Esophagus (tissue), 2 donors: ENCODE data around the gene ALKBH6. TPM values are rescaled to one million over a fixed set of nuclear protein-coding genes. Genes with fewer than 3 reads are reported as not detected.

ENCODE experiments used
- H3K27ac ChIP-seq, 2 donors: one replicate each; pipeline ENCODE4 v1.5.1; 2013; ENCODE audit warnings: low read depth in 2 of 2, mild to moderate bottlenecking in 2 of 2, inconsistent platforms in 1 of 2, low read length in 1 of 2, moderate library complexity in 1 of 2
- H3K27me3 ChIP-seq, 2 donors: one replicate each; pipeline ENCODE4 v1.6.1; 2013; ENCODE audit warnings: low read length in 2 of 2, control low read depth in 1 of 2, mild to moderate bottlenecking in 1 of 2; ENCODE audit not compliant: insufficient read depth in 2 of 2, control insufficient read depth in 1 of 2
- H3K36me3 ChIP-seq, 2 donors: one replicate each; pipeline ENCODE4 v1.6.1; 2013; ENCODE audit warnings: low read length in 1 of 2; ENCODE audit not compliant: control insufficient read depth in 2 of 2, insufficient read depth in 2 of 2
- H3K4me1 ChIP-seq, 2 donors: one replicate each; pipeline ENCODE4 v1.6.1; 2013; ENCODE audit warnings: low read length in 1 of 2; ENCODE audit not compliant: control insufficient read depth in 2 of 2, insufficient read depth in 2 of 2
- H3K4me3 ChIP-seq, 2 donors: one replicate each; pipeline ENCODE4 v1.5.1; 2013; ENCODE audit warnings: low read length in 2 of 2, mild to moderate bottlenecking in 2 of 2, low read depth in 1 of 2, moderate library complexity in 1 of 2
- H3K9me3 ChIP-seq, 2 donors: one replicate each; pipeline ENCODE4 v1.6.1; 2013; ENCODE audit warnings: mild to moderate bottlenecking in 2 of 2, low read depth in 1 of 2, low read length in 1 of 2, moderate library complexity in 1 of 2; ENCODE audit not compliant: control insufficient read depth in 2 of 2, insufficient read depth in 1 of 2
- WGBS, 2 donors: extraction: QIAGEN DNeasy Blood & Tissue Kit; methylation state at CpG; one replicate each; pipeline ENCODE4 v1.1.7; 2013; 5-methylcytosine and 5-hydroxymethylcytosine counted together
- polyA plus RNA-seq, 2 donors: library from polyadenylated mRNA; stranded (reverse); fragments of 200-250 nt; gene quantifications; one replicate each; pipeline ENCODE4 v1.2.3, GENCODE V29; 2013
- donor health status: healthy with polysubstance abuse.
- donor health status: Bipolar disorder and iron deficiency.

ALKBH6 gene
- polyA plus RNA-seq, 2 donors = 15.9 to 19.2 TPM

DNA sequence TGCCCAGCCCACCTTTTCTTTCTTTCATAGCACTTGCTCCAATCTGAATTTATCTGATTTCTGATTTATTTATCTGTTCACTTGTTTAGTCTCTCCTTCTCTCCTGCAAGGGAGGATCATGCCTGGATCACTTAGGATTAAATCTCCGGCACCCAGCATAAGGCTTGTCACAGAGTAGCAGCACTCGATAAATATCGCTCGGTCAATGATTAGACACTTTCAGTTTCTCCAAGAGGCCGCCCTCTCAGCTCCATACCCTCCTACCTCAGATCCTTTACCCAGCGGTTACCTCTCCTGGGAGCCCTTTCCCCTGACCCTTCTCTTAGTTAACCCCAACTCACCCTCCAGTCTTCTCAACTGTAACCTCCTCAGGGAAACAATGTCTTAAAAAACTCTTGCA is 17.3 kb upstream of the ALKBH6 start:
- Histone ChIP-seq H3K36me3 (peaks cover 0 to 17% of the 10 kb centered on the region in 2 donors), H3K4me1 (peaks cover 2 to 4% of the 10 kb centered on the region in 2 donors), H3K9me3 (no peaks in the 10 kb centered on the region), H3K27me3 (no peaks in the 10 kb centered on the region), H3K4me3 (no peak overlapping the region), H3K27ac (no peak overlapping the region)
- 77 to 87% methylated on average over 6 of the region's 6 CpGs for WGBS, 2 donors

DNA sequence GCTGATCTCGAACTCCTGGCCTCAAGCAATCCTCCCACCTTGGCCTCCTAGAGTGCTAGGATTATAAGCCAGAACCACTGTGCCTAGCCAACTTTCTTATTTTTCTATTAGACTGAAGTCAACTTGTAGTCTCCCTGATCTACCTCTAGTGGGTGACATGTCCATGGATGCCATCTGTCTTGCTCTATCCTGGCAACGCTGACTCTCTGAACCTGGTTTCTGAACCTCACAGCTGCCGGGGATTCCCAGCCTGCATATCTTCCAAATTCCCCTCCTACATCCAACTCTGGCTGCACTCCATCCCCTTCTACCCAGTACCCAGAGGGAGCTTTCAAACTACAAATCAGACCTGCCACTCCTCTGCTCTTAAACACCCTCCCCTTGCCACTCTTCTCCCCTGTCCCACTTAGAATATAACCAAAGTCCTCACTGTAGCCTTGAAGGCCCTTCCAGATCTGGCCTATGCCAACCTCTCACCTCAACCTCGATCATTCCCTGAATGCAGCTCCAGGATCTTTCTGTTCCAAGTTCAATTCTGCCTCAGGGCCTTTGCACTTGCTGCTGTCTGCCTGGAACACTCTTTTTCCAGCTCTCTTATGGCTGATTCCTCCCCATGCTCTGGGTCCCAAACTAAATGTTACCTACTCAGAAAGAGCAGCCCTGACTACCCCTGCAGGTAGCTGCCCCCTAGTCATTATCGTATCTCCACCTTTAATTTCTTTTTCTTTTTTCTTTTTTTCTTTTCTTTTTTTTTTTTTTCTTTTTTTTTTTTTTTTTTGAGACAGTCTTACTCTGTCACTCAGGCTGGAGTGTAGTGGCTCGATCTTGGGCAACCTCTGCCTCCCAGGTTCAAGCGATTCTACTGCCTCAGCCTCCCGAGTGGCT is 16.5 kb upstream of the ALKBH6 start:
- Histone ChIP-seq H3K9me3 (no peaks in the 10 kb centered on the region), H3K27me3 (no peaks in the 10 kb centered on the region), H3K27ac (no peak overlapping the region), H3K4me1 (peaks cover 2 to 4% of the 10 kb centered on the region in 2 donors), H3K4me3 (no peak overlapping the region), H3K36me3 (peaks cover 0 to 17% of the 10 kb centered on the region in 2 donors)
- WGBS, 2 donors = 71 to 82% methylated on average over 8 of the region's 8 CpGs

DNA sequence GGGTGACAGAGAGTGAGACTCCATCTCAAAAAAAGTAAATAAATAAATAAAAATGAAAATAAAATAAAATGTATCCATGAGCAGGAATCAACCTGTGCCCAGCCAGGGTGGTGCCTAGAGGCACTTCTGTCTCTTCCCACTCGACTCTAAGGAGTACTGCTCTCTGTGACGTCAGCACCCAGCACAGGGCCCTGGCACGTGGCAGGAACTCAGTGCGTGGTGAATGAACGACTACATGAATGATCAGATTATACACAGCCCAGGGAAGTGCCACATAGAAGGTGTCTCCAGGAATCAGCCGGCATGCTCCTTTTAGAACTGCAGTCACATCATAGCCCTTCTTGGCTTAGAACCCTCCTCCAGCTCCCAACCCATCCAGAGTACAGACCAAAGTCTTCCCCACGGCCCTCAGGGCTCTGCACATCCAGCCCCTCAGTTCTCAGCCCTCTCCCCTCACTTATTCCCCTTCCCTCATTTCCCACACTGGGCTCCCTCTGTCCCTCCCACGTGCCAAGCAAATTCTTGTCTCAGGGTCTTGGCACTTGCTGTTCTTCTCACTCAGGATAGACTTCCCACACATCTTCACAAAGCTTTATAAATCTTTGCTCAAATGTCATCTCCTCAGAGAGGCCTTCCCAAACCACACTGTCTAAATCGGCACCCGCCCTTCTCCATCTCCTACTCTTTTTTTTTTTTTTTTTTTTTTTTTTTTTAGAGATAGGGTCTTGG is 14.5 kb upstream of the ALKBH6 start:
- 83% methylated on average over 10 of the region's 10 CpGs for WGBS, 2 donors
- H3K9me3 ChIP-seq = no peaks in the 10 kb centered on the region
- no peak overlapping the region for H3K27ac ChIP-seq
- no peak overlapping the region for H3K4me3 ChIP-seq
- H3K27me3 ChIP-seq = no peaks in the 10 kb centered on the region
- H3K36me3 ChIP-seq = peaks cover 3 to 15% of the 10 kb centered on the region in 2 donors
- peaks cover 2 to 4% of the 10 kb centered on the region in 2 donors for H3K4me1 ChIP-seq

DNA sequence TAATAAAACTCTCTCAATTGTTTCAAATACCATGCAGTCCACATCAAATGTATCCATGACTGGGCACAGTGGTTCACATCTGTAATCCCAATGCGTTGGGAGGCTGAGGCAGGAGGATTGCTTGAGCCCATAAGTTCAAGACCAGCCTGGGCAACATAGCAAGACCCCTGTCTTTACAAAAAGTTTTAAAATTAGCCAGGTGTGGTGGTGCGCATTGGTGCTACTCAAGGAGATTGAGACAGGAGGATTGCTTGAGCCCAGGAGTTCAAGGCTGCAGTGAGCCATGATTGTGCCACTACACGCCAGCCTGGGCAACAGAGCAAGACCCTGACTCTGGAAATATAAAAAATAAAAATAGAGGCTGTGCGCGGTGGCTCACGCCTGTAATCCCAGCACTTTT is 13.7 kb upstream of the ALKBH6 start:
- Histone ChIP-seq H3K27ac (no peak overlapping the region), H3K9me3 (no peaks in the 10 kb centered on the region), H3K4me3 (no peak overlapping the region), H3K36me3 (peaks cover 3 to 15% of the 10 kb centered on the region in 2 donors), H3K4me1 (peaks cover 0 to 3% of the 10 kb centered on the region in 2 donors), H3K27me3 (no peaks in the 10 kb centered on the region)
- 95% methylated on average over 6 of the region's 6 CpGs for whole genome bisulfite sequencing, 2 donors

DNA sequence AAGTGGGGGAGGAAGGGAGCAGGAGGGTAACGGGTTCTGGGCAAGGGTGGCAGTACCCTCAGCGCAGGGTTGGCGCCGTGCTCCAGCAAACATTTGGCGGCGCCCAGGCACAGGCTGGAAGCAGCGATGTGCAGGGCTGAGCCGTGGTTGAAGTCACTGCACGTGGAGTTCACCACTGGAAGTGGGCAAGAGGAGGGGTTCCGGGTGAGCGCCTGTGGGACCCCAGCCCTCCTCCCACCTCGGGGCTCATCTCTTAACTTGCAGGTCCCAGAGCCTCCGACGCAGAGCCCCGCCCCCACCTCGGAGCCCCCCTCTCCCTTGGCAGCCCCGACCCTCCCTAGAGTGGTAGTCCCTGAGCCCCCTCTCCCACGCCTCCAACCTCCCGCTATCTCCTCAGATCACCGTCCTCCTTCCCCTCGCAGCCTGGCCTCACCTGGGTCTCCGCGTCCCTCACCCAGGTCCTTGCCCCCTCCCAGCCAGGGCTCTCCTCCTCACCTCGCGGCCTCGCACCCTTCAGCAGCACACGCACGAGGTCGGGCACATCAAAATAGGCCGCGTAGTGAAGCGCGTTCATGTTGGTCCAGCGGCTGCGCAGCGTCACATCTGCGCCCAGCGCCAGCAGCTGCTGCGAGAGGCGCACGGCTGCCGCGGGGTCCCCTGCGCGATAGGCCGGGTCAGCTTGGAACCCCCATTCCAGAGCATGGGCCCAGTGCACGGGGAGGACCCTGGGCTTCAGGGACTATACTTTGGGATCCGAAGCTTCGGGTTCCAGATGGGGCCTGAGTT is 12.3 kb upstream of the ALKBH6 start:
- no peaks in the 10 kb centered on the region for H3K9me3 ChIP-seq
- H3K27ac ChIP-seq = no peak overlapping the region
- WGBS, 2 donors = 92 to 95% methylated on average over 39 to 49 of the region's 49 CpGs
- H3K4me1 ChIP-seq = no peaks in the 10 kb centered on the region
- peaks cover 3 to 15% of the 10 kb centered on the region in 2 donors for H3K36me3 ChIP-seq
- no peak overlapping the region for H3K4me3 ChIP-seq
- H3K27me3 ChIP-seq = no peaks in the 10 kb centered on the region

DNA sequence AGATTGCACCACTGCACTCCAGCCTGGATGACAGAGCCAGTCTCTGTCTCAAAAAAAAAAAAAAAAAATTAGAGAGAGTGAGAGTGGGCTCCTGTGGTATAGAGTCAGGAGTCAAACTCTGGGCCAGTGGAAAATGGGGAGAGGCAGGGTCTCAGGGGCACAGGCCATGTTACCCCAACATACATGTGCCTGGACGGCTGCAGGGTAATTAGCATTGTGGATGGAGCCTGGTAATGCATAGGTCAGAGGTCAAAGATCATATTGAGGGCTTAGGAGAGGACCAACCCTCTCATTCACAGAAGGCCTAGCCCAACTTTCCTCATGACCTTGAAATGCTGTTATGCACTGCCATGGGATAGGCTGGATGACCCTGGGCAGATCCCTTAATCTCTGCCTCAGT is 11.5 kb upstream of the ALKBH6 start:
- 69 to 75% methylated on average over 1 of the region's 1 CpG for WGBS, 2 donors
- Histone ChIP-seq H3K4me3 (no peak overlapping the region), H3K36me3 (peaks cover 3 to 13% of the 10 kb centered on the region in 2 donors), H3K9me3 (no peaks in the 10 kb centered on the region), H3K27me3 (no peaks in the 10 kb centered on the region), H3K4me1 (no peaks in the 10 kb centered on the region), H3K27ac (no peak overlapping the region)

DNA sequence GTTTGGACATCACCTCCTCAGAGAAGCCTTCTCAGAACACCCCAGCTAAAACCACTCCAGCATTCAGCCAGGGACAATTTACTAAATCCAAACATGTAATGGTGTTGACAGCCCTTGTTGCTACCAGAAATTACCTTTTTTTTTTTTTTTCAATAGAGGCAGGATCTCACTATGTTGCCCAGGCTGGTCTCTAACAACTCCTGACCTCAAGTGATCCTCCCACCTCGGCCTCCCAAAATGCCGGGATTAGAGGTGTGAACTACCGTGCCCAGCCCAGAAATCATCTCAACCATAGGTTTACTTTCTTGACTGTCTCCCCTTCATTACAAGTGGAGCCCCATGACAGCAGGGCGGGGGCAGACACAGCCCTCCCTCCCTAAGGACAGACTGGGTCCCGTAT is 9.4 kb upstream of the ALKBH6 start:
- Histone ChIP-seq H3K4me1 (no peaks in the 10 kb centered on the region), H3K27me3 (no peaks in the 10 kb centered on the region), H3K27ac (no peak overlapping the region), H3K36me3 (peaks cover 3 to 16% of the 10 kb centered on the region in 2 donors), H3K9me3 (no peaks in the 10 kb centered on the region), H3K4me3 (no peak overlapping the region)
- WGBS, 2 donors = 94 to 95% methylated on average over 5 of the region's 5 CpGs

DNA sequence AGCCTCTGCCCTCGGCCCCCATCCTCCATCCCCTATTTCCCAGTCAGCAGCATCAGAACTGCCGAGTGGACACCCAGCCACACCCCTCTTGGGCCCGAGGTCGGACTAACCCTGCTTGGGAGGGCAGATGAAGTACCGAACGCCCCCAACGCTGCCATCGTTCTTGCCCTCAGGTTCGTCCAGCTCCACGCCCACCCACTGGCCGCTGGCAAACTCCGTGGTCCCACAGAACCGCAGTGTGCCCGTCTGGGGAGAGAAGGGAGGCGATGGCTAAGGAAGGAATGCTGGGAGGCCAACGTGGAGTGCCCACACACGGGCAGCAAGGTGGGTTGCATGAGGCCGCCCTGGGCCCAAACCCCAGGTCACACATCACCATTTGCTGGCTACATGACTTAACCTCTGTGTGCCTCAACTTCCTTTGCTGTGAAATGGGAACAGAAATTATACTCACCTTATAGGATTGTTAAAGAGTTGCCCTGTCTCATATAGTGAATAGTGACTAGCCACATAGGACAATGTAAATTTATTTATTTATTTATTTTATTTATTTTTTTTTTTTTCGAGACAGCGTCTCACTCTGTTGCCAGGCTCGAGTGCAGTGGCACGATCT is 5.2 kb upstream of the ALKBH6 start:
- H3K9me3 ChIP-seq = no peaks in the 10 kb centered on the region
- H3K4me1 ChIP-seq = peaks cover 0 to 5% of the 10 kb centered on the region in 2 donors
- no peak overlapping the region for H3K27ac ChIP-seq
- no peak overlapping the region for H3K4me3 ChIP-seq
- 89 to 94% methylated on average over 22 of the region's 22 CpGs for WGBS, 2 donors
- H3K36me3 ChIP-seq = peaks cover 0 to 11% of the 10 kb centered on the region in 2 donors
- no peaks in the 10 kb centered on the region for H3K27me3 ChIP-seq
